Mononuclear cell (primary cell): ENCODE results near the gene CARMIL3. TPM values are rescaled to one million over a fixed set of nuclear protein-coding genes. Genes with fewer than 3 reads are reported as not detected.

ENCODE experiments used
- H3K27me3 ChIP-seq: 2 replicates; pipeline ENCODE4 v1.6.0; 2011; ENCODE audit warnings: low read length, control low read depth; ENCODE audit not compliant: insufficient read depth
- H3K4me1 ChIP-seq: 2 replicates; pipeline ENCODE4 v1.5.1; 2011; ENCODE audit warnings: mild to moderate bottlenecking, low read length, control low read depth; ENCODE audit not compliant: insufficient read depth
- H3K4me3 ChIP-seq: 2 replicates; pipeline ENCODE4 v1.5.1; 2011; ENCODE audit warnings: mild to moderate bottlenecking, low read length, moderate library complexity
- H3K9me3 ChIP-seq: 2 replicates; pipeline ENCODE4 v1.5.1; 2011; ENCODE audit warnings: low read depth, mild to moderate bottlenecking, control low read depth, low read length
- total RNA-seq: library from RNA; depleted of rRNA; stranded (reverse); fragments of >200 nt; gene quantifications from one replicate; pipeline ENCODE4 v1.2.3, GENCODE V29; 2012

The CARMIL3 gene
- total RNA-seq, 1 donor, result 0.52 TPM

- Histone ChIP-seq H3K4me1 (peaks cover 21% of the 10 kb centered on the region), H3K4me3 (no peak overlapping the region)
These were observed 24.4 kb downstream of the CARMIL3 start for GRCh38 chr14:24076302-24076601.

GRCh38 chr14:24077086-24077485 lies 25.3 kb downstream of the CARMIL3 start:
- H3K4me1 ChIP-seq, result peaks cover 28% of the 10 kb centered on the region
- peaks cover 9% of the 10 kb centered on the region for H3K27me3 ChIP-seq
- H3K9me3 ChIP-seq, result no peaks in the 10 kb centered on the region
- H3K4me3 ChIP-seq, result no peak overlapping the region

More at GRCh38 chr14:24076302-24076601, 24.4 kb downstream of the CARMIL3 start:
- Histone ChIP-seq H3K27me3 (peaks cover 6% of the 10 kb centered on the region), H3K9me3 (no peaks in the 10 kb centered on the region)

- Histone ChIP-seq H3K27me3 (peaks cover 9% of the 10 kb centered on the region), H3K4me3 (no peak overlapping the region), H3K4me1 (peaks cover 28% of the 10 kb centered on the region), H3K9me3 (no peaks in the 10 kb centered on the region)
These were observed 26.3 kb downstream of the CARMIL3 start for GRCh38 chr14:24078146-24078545.

GRCh38 chr14:24079491-24080141 lies 27.8 kb downstream of the CARMIL3 start:
- no peaks in the 10 kb centered on the region for H3K9me3 ChIP-seq
- H3K4me3 ChIP-seq, result no peak overlapping the region
- peaks cover 28% of the 10 kb centered on the region for H3K4me1 ChIP-seq
- H3K27me3 ChIP-seq, result peaks cover 9% of the 10 kb centered on the region

GRCh38 chr14:24080142-24080530 lies 28.3 kb downstream of the CARMIL3 start:
- H3K4me3 ChIP-seq, result no peak overlapping the region
- no peaks in the 10 kb centered on the region for H3K9me3 ChIP-seq
- peaks cover 26% of the 10 kb centered on the region for H3K4me1 ChIP-seq
- peaks cover 9% of the 10 kb centered on the region for H3K27me3 ChIP-seq

- peaks cover 18% of the 10 kb centered on the region for H3K4me1 ChIP-seq
These were observed 29.3 kb downstream of the CARMIL3 start for GRCh38 chr14:24080888-24081738.

GRCh38 chr14:24081739-24082211 lies 30.0 kb downstream of the CARMIL3 start:
- Histone ChIP-seq H3K9me3 (no peaks in the 10 kb centered on the region), H3K27me3 (peaks cover 9% of the 10 kb centered on the region), H3K4me3 (peak overlapping the region; percentile 55)

More at GRCh38 chr14:24080888-24081738, 29.3 kb downstream of the CARMIL3 start:
- Histone ChIP-seq H3K4me3 (peak overlapping the region; percentile 55), H3K9me3 (no peaks in the 10 kb centered on the region), H3K27me3 (peaks cover 9% of the 10 kb centered on the region)

GRCh38 chr14:24082411-24083080 lies 30.7 kb downstream of the CARMIL3 start:
- Histone ChIP-seq H3K4me1 (peaks cover 18% of the 10 kb centered on the region), H3K27me3 (peaks cover 9% of the 10 kb centered on the region), H3K4me3 (no peak overlapping the region)

More at GRCh38 chr14:24081739-24082211, 30.0 kb downstream of the CARMIL3 start:
- peaks cover 18% of the 10 kb centered on the region for H3K4me1 ChIP-seq

GRCh38 chr14:24083462-24083861 lies 31.7 kb downstream of the CARMIL3 start:
- Histone ChIP-seq H3K9me3 (no peaks in the 10 kb centered on the region), H3K27me3 (peaks cover 9% of the 10 kb centered on the region), H3K4me3 (no peak overlapping the region), H3K4me1 (peaks cover 18% of the 10 kb centered on the region)

More at GRCh38 chr14:24082411-24083080, 30.7 kb downstream of the CARMIL3 start:
- no peaks in the 10 kb centered on the region for H3K9me3 ChIP-seq

GRCh38 chr14:24084440-24084839 lies 32.6 kb downstream of the CARMIL3 start:
- Histone ChIP-seq H3K27me3 (peaks cover 9% of the 10 kb centered on the region), H3K4me1 (peaks cover 18% of the 10 kb centered on the region), H3K4me3 (no peak overlapping the region), H3K9me3 (no peaks in the 10 kb centered on the region)

GRCh38 chr14:24085215-24085614 lies 33.4 kb downstream of the CARMIL3 start:
- peaks cover 17% of the 10 kb centered on the region for H3K4me1 ChIP-seq
- H3K9me3 ChIP-seq, result no peaks in the 10 kb centered on the region
- peaks cover 9% of the 10 kb centered on the region for H3K27me3 ChIP-seq
- H3K4me3 ChIP-seq, result no peak overlapping the region

GRCh38 chr14:24086193-24086955 lies 34.6 kb downstream of the CARMIL3 start:
- Histone ChIP-seq H3K9me3 (no peaks in the 10 kb centered on the region), H3K4me1 (peaks cover 15% of the 10 kb centered on the region), H3K27me3 (peaks cover 3% of the 10 kb centered on the region), H3K4me3 (no peak overlapping the region)

GRCh38 chr14:24087004-24087403 lies 35.2 kb downstream of the CARMIL3 start:
- H3K27me3 ChIP-seq, result no peaks in the 10 kb centered on the region
- no peak overlapping the region for H3K4me3 ChIP-seq
- H3K9me3 ChIP-seq, result no peaks in the 10 kb centered on the region
- peaks cover 10% of the 10 kb centered on the region for H3K4me1 ChIP-seq

GRCh38 chr14:24088095-24088494 lies 36.3 kb downstream of the CARMIL3 start:
- Histone ChIP-seq H3K4me3 (no peak overlapping the region), H3K9me3 (no peaks in the 10 kb centered on the region), H3K27me3 (no peaks in the 10 kb centered on the region)

More at GRCh38 chr14:24088095-24088494, 36.3 kb downstream of the CARMIL3 start:
- H3K4me1 ChIP-seq, result peaks cover 21% of the 10 kb centered on the region
